ENCODE data around the gene SHC2. TPM values are rescaled to one million over a fixed set of nuclear protein-coding genes. Genes with fewer than 3 reads are reported as not detected.

Gene SHC2
- total and polyA plus RNA-seq, 2 experiments from 2014 or later, result 2.2 to 4.6 TPM

GRCh38 chr19:430701-431100 lies 30.1 kb downstream of the SHC2 start:
- H3K4me1 ChIP-seq (ENCODE audit: insufficient read depth), result no peaks in the 10 kb centered on the region
- 0 out of 2 replicates have a peak, but pooled peaks cover 2% of the 10 kb centered on the region for H3F3A ChIP-seq (replicated peaks; ENCODE audit: low read depth)
- no peaks in the 10 kb centered on the region; the same call in 1 of the 2 replicates for H3K36me3 ChIP-seq (ENCODE audit: insufficient read depth)
- no peaks in the 10 kb centered on the region for H4K20me1 ChIP-seq (replicated peaks; ENCODE audit: insufficient read depth)
- Mint-ChIP-seq H3K36me3 (ENCODE audit: low read depth) (peaks cover 32% of the 10 kb centered on the region), H3K4me3 (no peak overlapping the region), H3K27me3 (ENCODE audit: insufficient read depth, low read depth, poor library complexity) (peaks cover 14% of the 10 kb centered on the region), H3K4me1 (no peaks in the 10 kb centered on the region), H3K9me3 (peaks cover 34% of the 10 kb centered on the region), H3K27ac (no peak overlapping the region)
- no peak overlapping the region for H3K4me3 ChIP-seq
- ATAC-seq (no peak), DNase-seq (ENCODE audit: low spot score) (no peak)
- no peaks in the 10 kb centered on the region for H3K9me2 ChIP-seq (ENCODE audit: insufficient read depth)
- H2AFZ ChIP-seq, result no peak overlapping the region
- no peak for TF ChIP-seq STAT1 (IDR thresholded peaks at IDR 0.05; ENCODE audit: unreplicated experiment)
- TF ChIP-seq ZNF331 (CRISPR knock-in tag; IDR thresholded peaks at IDR 0.05; ENCODE audit: low read depth), result no peak
- TF ChIP-seq ZNF114 (CRISPR knock-in tag; IDR thresholded peaks at IDR 0.05), result no peak
- TF ChIP-seq NANOG (IDR thresholded peaks at IDR 0.05; ENCODE audit: borderline replicate concordance), result no peak
- TF ChIP-seq ETS1 (IDR thresholded peaks at IDR 0.05), result no peak
- no peak for TF ChIP-seq POLR2AphosphoS5 (IDR thresholded peaks at IDR 0.05; ENCODE audit: low read depth)
- TF ChIP-seq REST (IDR thresholded peaks at IDR 0.05; ENCODE audit: unreplicated experiment), result no peak
- no peak for TF ChIP-seq EZH2 (IDR thresholded peaks at IDR 0.05; ENCODE audit: low read depth, unreplicated experiment)
- no peak for TF ChIP-seq CTCF (conservative IDR thresholded peaks at IDR 0.05; ENCODE audit: low read depth in 2 of 2)
- TF ChIP-seq EZH2phosphoT487 (IDR thresholded peaks at IDR 0.05; ENCODE audit: unreplicated experiment), result no peak
- no peak for TF ChIP-seq CREB1 (CRISPR knock-in tag; IDR thresholded peaks at IDR 0.05; ENCODE audit: low read depth)
- no peak for TF ChIP-seq JUNB (IDR thresholded peaks at IDR 0.05; ENCODE audit: unreplicated experiment)
- TF ChIP-seq ZNF462 (CRISPR knock-in tag; IDR thresholded peaks at IDR 0.05), result no peak
- no peak overlapping the region for H3K27ac ChIP-seq (ENCODE audit: low read depth)
- H3K27me3 ChIP-seq (ENCODE audit: insufficient read depth), result peaks cover 9% of the 10 kb centered on the region; the same call in 1 of the 2 replicates
- no peak overlapping the region for H3K4me2 ChIP-seq
- H3K79me2 ChIP-seq (replicated peaks; ENCODE audit: insufficient read depth), result no peaks in the 10 kb centered on the region

Measured in GM23338 (cell line).